ENCODE results near the gene CAPN5. TPM values are rescaled to one million over a fixed set of nuclear protein-coding genes. Genes with fewer than 3 reads are reported as not detected.

Gene CAPN5
- total RNA-seq, 2 experiments from 2014 or later = 0.20 to 0.28 TPM

- no peak within 1 kb of the TSS for H3K4me3 Mint-ChIP-seq
- no peak for ATAC-seq
- peaks cover 2% of the 10 kb centered on the region for H3K36me3 Mint-ChIP-seq
- no peak within 1 kb of the TSS for H3K27ac Mint-ChIP-seq
- no peaks in the 10 kb centered on the region for H3K9me3 Mint-ChIP-seq (ENCODE audit: low read depth)
- no peaks in the 10 kb centered on the region for H3K27me3 Mint-ChIP-seq
- CTCF ChIA-PET = interaction anchor here (0.9 to 1.6 kb wide), 5 partner anchors 11 to 183 kb away, joined by 3 to 4 read pairs (median 3); partner anchors contain the start of gene MYO7A
- DNase-seq = no peak
- H3K4me1 Mint-ChIP-seq = no peaks in the 10 kb centered on the region
Observed at GRCh38 chr11:77102246-77103210, 35.8 kb downstream of the CAPN5 start, which contains the start of gene OMP. Gene OMP (plus strand): TSS chr11:77102840. CDS start chr11:77102840, 0 bp downstream.

DNA sequence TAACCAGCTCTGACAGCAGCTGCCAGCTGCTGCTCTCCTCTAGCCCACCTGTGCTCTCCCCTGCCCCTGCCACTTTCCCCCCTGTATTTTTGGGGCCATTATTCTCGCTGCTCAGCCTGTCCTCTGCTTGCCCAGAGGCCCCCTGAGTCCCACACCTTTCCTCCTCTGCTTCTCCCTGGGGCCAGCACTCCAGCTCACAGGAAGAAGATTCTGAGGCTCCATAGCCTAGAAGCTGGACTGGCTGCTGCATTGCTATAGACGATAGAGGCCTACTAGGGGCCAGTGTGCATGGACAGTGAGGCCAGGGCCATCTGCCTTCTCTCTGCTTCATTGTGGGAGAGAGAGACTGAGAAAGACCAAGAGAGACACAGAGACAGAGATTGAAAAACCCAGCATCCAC, 36.5 kb downstream of the CAPN5 start:
- Mint-ChIP-seq H3K36me3 (peaks cover 2% of the 10 kb centered on the region), H3K9me3 (ENCODE audit: low read depth) (no peaks in the 10 kb centered on the region), H3K4me3 (no peak overlapping the region), H3K27me3 (peaks cover 3% of the 10 kb centered on the region), H3K4me1 (no peaks in the 10 kb centered on the region), H3K27ac (no peak overlapping the region)
- CTCF ChIA-PET = interaction anchor here (0.9 to 1.4 kb wide), 2 partner anchors 12 to 183 kb away, joined by 3 read pairs; no protein-coding TSS in a partner anchor
- no peak for DNase-seq
- no peak for ATAC-seq

- no peaks in the 10 kb centered on the region for H3K4me1 Mint-ChIP-seq
- H3K27me3 Mint-ChIP-seq = peaks cover 3% of the 10 kb centered on the region
- CTCF ChIA-PET = interaction anchor here (0.6 to 3.1 kb wide), 3 partner anchors 13 to 57 kb away, joined by 3 to 14 read pairs (median 4); partner anchors contain the start of gene CAPN5
- H3K9me3 Mint-ChIP-seq (ENCODE audit: low read depth) = no peaks in the 10 kb centered on the region
- ATAC-seq (no peak), DNase-seq (no peak)
- H3K36me3 Mint-ChIP-seq = peaks cover 2% of the 10 kb centered on the region
- H3K4me3 Mint-ChIP-seq = no peak overlapping the region
- no peak overlapping the region for H3K27ac Mint-ChIP-seq
Observed at GRCh38 chr11:77104727-77105126, 38.0 kb downstream of the CAPN5 start.

GRCh38 chr11:77106321-77106720, 39.5 kb downstream of the CAPN5 start:
- H3K4me1 Mint-ChIP-seq = no peaks in the 10 kb centered on the region
- H3K9me3 Mint-ChIP-seq (ENCODE audit: low read depth) = no peaks in the 10 kb centered on the region
- H3K27ac Mint-ChIP-seq = no peak overlapping the region
- peaks cover 3% of the 10 kb centered on the region for H3K27me3 Mint-ChIP-seq
- no peak overlapping the region for H3K4me3 Mint-ChIP-seq
- no peak for DNase-seq
- CTCF ChIA-PET = interaction anchor here (0.8 to 3.1 kb wide), 3 partner anchors 15 to 186 kb away, joined by 3 to 14 read pairs (median 8); no protein-coding TSS in a partner anchor
- no peaks in the 10 kb centered on the region for H3K36me3 Mint-ChIP-seq
- ATAC-seq = no peak

DNA sequence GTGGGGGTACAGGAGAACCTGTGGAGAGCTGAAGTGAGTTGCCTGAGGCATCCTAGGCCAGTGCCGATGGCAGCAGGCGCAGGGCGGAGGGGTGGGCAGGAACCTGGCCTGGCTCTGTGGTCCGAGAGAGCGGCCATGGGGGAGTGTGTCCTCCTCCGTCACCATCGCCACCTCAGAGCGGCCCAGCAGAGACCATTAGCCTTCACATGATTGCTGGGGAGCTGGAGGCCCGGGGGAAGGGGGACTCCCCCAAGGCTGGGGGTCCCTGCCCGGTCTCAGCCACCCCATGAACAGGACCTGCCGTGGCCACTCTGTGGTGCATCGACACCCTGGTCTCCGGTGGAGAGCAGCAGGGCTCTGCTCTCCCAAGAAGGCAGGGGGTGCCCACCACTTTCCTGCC, 40.0 kb downstream of the CAPN5 start:
- H3K27ac Mint-ChIP-seq = no peak overlapping the region

DNA sequence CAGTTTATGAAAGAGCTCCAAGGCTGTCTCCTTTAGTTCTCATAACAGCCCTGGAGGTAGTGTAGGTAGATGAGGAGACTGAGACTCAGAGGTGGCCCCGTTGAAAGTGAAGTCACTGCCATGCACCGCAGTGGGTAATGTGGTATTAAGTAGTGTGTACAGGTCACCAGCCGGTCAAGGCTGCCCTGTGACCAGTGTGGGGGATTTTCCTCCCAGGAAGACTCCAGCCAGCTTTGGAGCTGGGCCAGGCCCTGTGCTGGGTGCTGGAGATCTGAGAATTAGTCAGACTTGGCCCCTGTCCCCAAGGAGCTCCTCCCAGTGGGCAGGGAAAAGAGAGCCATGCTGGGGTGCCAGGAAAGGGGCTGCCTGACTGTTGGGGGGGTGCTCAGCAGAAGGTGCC, 41.2 kb downstream of the CAPN5 start:
- Mint-ChIP-seq H3K9me3 (ENCODE audit: low read depth) (no peaks in the 10 kb centered on the region), H3K27ac (no peak overlapping the region), H3K27me3 (peaks cover 3% of the 10 kb centered on the region), H3K36me3 (no peaks in the 10 kb centered on the region), H3K4me3 (no peak overlapping the region), H3K4me1 (no peaks in the 10 kb centered on the region)
- ATAC-seq = no peak
- no peak for DNase-seq
- CTCF ChIA-PET = interaction anchor here (2.0 to 3.8 kb wide), 3 partner anchors 18 to 19 kb away, joined by 8 to 15 read pairs (median 10); no protein-coding TSS in a partner anchor

More for the DNA sequence above, 40.0 kb downstream of the CAPN5 start:
- peaks cover 3% of the 10 kb centered on the region for H3K27me3 Mint-ChIP-seq
- DNase-seq (no peak), ATAC-seq (no peak)
- no peak overlapping the region for H3K4me3 Mint-ChIP-seq
- H3K36me3 Mint-ChIP-seq = no peaks in the 10 kb centered on the region
- CTCF ChIA-PET = interaction anchor here (0.8 to 3.1 kb wide), 3 partner anchors 15 to 187 kb away, joined by 3 to 14 read pairs (median 8); no protein-coding TSS in a partner anchor
- H3K4me1 Mint-ChIP-seq = no peaks in the 10 kb centered on the region
- no peaks in the 10 kb centered on the region for H3K9me3 Mint-ChIP-seq (ENCODE audit: low read depth)

DNA sequence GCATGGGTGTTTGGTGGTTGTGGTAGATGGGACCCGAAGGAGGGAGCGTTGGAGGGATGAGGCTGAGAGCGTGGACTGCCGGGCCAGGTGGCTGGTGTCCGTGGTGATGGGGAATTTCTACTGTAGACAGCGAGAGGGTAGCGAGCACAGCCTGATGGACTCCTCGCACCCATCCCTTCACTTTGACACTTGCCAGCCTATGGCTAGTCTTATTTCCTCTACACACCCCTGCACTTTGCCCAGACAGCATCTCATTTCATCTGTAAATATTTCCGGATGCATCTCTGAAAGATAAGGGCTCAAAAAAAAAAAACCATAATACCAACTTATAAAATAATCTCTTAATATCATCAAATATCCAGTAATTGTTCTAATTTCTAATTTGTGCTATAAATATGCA, 41.7 kb downstream of the CAPN5 start:
- Mint-ChIP-seq H3K4me1 (peaks cover 2% of the 10 kb centered on the region), H3K27me3 (peaks cover 3% of the 10 kb centered on the region), H3K36me3 (no peaks in the 10 kb centered on the region), H3K9me3 (ENCODE audit: low read depth) (no peaks in the 10 kb centered on the region), H3K4me3 (no peak overlapping the region), H3K27ac (no peak overlapping the region)
- DNase-seq (no peak), ATAC-seq (no peak)
- CTCF ChIA-PET = interaction anchor here (2.2 to 3.8 kb wide), 2 partner anchors 18 to 19 kb away, joined by 10 to 15 read pairs; no protein-coding TSS in a partner anchor

DNA sequence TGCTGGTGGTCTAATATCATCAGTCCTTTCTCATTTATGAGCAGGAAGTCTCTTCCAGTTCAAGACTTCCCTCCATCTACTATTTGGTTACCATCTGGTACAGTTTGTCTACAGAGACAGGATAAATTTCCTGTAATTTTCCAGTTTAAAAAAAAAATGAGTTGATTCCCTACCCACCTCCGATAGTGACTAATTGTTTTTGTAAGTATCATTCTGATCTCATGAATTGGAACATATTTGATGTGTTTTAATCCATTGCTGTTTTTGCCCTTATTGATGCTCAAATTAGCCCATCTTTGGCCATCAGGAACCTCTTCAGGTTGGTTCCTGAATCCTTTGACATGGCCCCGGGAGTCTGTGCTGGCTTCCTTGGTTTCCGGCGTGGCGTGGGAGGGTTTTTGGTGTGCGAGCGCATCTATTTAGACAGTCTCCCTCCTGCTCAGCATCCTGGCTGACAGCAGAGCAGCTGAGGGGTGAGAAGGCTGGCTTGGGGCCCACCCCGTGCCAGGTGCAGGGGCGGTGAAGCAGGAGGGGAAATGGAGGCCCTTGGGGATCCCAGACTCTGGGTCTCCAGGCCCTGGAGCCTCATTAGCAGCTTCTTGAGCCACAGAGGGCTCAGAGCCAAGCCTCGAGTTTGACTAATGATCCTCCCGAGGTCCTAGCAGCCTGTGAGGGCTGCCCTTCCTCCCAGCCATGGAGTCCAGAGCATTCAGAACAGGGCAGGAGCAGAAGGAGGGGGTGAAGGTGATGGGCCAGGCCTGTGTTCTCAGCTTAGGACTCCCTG, 42.7 kb downstream of the CAPN5 start:
- Mint-ChIP-seq H3K36me3 (no peaks in the 10 kb centered on the region), H3K9me3 (ENCODE audit: low read depth) (no peaks in the 10 kb centered on the region), H3K4me3 (no peak overlapping the region), H3K27ac (no peak overlapping the region), H3K4me1 (peaks cover 2% of the 10 kb centered on the region), H3K27me3 (peaks cover 3% of the 10 kb centered on the region)
- CTCF ChIA-PET = interaction anchor here (0.7 to 3.8 kb wide), 4 partner anchors 18 to 78 kb away, joined by 3 to 15 read pairs (median 8); no protein-coding TSS in a partner anchor
- ATAC-seq = no peak
- no peak for DNase-seq

DNA sequence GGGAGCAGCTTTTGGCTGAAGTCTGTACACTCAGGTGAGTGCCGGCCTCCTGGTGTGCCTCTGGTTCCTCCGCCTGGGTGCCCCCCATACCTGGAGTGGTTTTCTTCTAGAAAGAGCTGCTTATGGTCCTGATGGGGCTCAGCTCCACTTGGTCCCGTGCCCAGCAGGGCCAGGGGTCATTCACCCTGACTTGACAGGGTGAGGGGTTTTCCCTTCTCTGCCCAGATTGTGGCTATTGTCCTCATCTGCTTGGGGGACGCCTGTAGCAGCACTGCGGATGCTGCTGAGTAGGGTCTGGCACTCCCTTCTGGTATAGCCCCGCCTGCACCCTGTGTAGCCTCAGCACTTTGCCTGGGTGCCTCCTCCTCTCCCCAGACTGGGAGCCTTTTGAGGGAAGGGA, 44.1 kb downstream of the CAPN5 start:
- Mint-ChIP-seq H3K4me3 (no peak overlapping the region), H3K9me3 (ENCODE audit: low read depth) (no peaks in the 10 kb centered on the region)
- CTCF ChIA-PET = interaction anchor here (1.7 to 3.8 kb wide), 3 partner anchors 16 to 77 kb away, joined by 5 to 15 read pairs (median 10); no protein-coding TSS in a partner anchor

GRCh38 chr11:77111277-77111676, 44.5 kb downstream of the CAPN5 start:
- no peak overlapping the region for H3K27ac Mint-ChIP-seq
- DNase-seq (no peak), ATAC-seq (no peak)
- no peaks in the 10 kb centered on the region for H3K9me3 Mint-ChIP-seq (ENCODE audit: low read depth)
- peaks cover 3% of the 10 kb centered on the region for H3K27me3 Mint-ChIP-seq
- no peaks in the 10 kb centered on the region for H3K36me3 Mint-ChIP-seq
- no peak overlapping the region for H3K4me3 Mint-ChIP-seq
- peaks cover 2% of the 10 kb centered on the region for H3K4me1 Mint-ChIP-seq
- CTCF ChIA-PET = interaction anchor here (1.7 to 3.8 kb wide), 3 partner anchors 16 to 76 kb away, joined by 5 to 15 read pairs (median 10); no protein-coding TSS in a partner anchor

More for the DNA sequence above, 44.1 kb downstream of the CAPN5 start:
- no peaks in the 10 kb centered on the region for H3K36me3 Mint-ChIP-seq
- peaks cover 2% of the 10 kb centered on the region for H3K4me1 Mint-ChIP-seq
- DNase-seq = no peak
- no peak for ATAC-seq
- H3K27me3 Mint-ChIP-seq = peaks cover 3% of the 10 kb centered on the region
- no peak overlapping the region for H3K27ac Mint-ChIP-seq

- H3K27me3 Mint-ChIP-seq = peaks cover 3% of the 10 kb centered on the region
- no peaks in the 10 kb centered on the region for H3K9me3 Mint-ChIP-seq (ENCODE audit: low read depth)
- DNase-seq (no peak), ATAC-seq (no peak)
- no peaks in the 10 kb centered on the region for H3K36me3 Mint-ChIP-seq
- H3K4me3 Mint-ChIP-seq = no peak overlapping the region
- H3K4me1 Mint-ChIP-seq = peaks cover 2% of the 10 kb centered on the region
- H3K27ac Mint-ChIP-seq = no peak overlapping the region
- CTCF ChIA-PET = interaction anchor here (1.0 to 3.8 kb wide), 3 partner anchors 15 to 65 kb away, joined by 3 to 15 read pairs (median 10); no protein-coding TSS in a partner anchor
Observed at GRCh38 chr11:77111946-77112345, 45.2 kb downstream of the CAPN5 start.

DNA sequence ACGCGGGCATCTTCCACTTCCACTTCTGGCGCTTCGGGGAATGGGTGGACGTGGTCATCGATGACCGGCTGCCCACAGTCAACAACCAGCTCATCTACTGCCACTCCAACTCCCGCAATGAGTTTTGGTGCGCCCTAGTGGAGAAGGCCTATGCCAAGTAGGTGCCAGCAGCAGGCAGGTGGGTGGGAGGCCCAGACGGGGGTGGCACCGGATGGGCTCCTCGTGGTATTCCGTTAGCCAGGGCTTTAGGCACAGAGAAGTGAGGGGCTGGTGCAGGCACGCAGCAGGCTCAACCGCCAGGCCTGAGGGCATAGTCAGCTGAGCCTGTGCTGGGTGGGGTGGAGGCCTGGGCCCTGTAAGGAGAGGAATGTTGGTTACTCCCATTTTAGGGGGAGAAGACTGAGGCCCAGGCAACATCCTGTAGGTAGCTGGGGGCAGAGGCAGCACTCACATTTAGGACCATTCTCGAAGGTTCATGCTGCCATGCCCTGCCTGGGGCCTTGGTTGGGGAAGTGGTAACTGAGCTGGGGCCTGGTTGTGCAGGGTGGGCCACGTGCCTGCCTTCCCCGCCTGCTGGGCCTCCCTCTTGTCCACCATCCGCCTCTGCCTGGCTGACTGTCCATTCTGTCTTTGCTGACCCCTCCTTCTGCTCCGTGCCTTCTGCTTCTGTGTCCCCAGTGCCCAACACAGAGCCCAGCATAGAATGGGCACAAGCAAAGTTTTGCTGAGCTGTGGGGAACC, 46.0 kb downstream of the CAPN5 start:
- DNase-seq (no peak), ATAC-seq (no peak)
- no peaks in the 10 kb centered on the region for H3K9me3 Mint-ChIP-seq (ENCODE audit: low read depth)
- CTCF ChIA-PET = interaction anchor here (1.0 to 2.7 kb wide), 4 partner anchors 14 to 66 kb away, joined by 3 to 12 read pairs (median 6); no protein-coding TSS in a partner anchor
- no peak overlapping the region for H3K4me3 Mint-ChIP-seq
- H3K27me3 Mint-ChIP-seq = peaks cover 3% of the 10 kb centered on the region
- no peak overlapping the region for H3K27ac Mint-ChIP-seq
- peaks cover 2% of the 10 kb centered on the region for H3K4me1 Mint-ChIP-seq
- no peaks in the 10 kb centered on the region for H3K36me3 Mint-ChIP-seq
